ENCODE data around the gene TMEM132D.

DNA sequence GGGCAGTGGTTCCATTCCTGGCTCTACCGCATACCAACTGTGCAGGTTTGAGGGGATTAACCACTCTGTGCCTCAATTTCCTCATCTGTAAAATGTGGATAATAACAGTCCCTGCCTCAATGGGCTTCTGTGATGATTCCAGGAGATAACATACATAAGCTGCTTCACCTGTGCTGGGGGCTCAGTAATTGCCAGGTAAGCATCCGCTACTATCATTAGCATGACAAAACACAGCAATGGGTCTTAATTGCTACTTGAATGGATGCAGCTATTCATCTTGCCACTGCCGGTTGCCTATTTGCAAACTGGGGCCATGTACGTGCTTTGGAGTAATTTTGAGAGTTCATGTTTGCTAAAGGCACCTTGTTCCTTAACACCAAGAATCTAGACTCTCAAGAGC is 132.6 kb downstream of the TMEM132D start:
- TF ChIP-seq EZH2 (IDR thresholded peaks at IDR 0.05; ENCODE audit: borderline replicate concordance, insufficient read depth, low read length, poor library complexity, severe bottlenecking): no peak
- TF ChIP-seq, protein P1, sequence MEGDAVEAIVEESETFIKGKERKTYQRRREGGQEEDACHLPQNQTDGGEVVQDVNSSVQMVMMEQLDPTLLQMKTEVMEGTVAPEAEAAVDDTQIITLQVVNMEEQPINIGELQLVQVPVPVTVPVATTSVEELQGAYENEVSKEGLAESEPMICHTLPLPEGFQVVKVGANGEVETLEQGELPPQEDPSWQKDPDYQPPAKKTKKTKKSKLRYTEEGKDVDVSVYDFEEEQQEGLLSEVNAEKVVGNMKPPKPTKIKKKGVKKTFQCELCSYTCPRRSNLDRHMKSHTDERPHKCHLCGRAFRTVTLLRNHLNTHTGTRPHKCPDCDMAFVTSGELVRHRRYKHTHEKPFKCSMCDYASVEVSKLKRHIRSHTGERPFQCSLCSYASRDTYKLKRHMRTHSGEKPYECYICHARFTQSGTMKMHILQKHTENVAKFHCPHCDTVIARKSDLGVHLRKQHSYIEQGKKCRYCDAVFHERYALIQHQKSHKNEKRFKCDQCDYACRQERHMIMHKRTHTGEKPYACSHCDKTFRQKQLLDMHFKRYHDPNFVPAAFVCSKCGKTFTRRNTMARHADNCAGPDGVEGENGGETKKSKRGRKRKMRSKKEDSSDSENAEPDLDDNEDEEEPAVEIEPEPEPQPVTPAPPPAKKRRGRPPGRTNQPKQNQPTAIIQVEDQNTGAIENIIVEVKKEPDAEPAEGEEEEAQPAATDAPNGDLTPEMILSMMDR (IDR thresholded peaks at IDR 0.05; ENCODE audit: poor library complexity, severe bottlenecking): no peak
- TF ChIP-seq, protein P2, sequence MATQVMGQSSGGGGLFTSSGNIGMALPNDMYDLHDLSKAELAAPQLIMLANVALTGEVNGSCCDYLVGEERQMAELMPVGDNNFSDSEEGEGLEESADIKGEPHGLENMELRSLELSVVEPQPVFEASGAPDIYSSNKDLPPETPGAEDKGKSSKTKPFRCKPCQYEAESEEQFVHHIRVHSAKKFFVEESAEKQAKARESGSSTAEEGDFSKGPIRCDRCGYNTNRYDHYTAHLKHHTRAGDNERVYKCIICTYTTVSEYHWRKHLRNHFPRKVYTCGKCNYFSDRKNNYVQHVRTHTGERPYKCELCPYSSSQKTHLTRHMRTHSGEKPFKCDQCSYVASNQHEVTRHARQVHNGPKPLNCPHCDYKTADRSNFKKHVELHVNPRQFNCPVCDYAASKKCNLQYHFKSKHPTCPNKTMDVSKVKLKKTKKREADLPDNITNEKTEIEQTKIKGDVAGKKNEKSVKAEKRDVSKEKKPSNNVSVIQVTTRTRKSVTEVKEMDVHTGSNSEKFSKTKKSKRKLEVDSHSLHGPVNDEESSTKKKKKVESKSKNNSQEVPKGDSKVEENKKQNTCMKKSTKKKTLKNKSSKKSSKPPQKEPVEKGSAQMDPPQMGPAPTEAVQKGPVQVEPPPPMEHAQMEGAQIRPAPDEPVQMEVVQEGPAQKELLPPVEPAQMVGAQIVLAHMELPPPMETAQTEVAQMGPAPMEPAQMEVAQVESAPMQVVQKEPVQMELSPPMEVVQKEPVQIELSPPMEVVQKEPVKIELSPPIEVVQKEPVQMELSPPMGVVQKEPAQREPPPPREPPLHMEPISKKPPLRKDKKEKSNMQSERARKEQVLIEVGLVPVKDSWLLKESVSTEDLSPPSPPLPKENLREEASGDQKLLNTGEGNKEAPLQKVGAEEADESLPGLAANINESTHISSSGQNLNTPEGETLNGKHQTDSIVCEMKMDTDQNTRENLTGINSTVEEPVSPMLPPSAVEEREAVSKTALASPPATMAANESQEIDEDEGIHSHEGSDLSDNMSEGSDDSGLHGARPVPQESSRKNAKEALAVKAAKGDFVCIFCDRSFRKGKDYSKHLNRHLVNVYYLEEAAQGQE (IDR thresholded peaks at IDR 0.05; ENCODE audit: borderline replicate concordance): no peak
- no peak for TF ChIP-seq SMC3 (conservative IDR thresholded peaks at IDR 0.05; ENCODE audit: poor library complexity)
- TF ChIP-seq POLR2AphosphoS5 (IDR thresholded peaks at IDR 0.05): no peak

All from neural cell (in vitro differentiated cells).